IMR-90 (cell line): Measurements from ENCODE around the gene ZSWIM3. TPM values are rescaled to one million over a fixed set of nuclear protein-coding genes. Genes with fewer than 3 reads are reported as not detected.

ENCODE experiments used
- ATAC-seq: fragments of 200-7000 bp; cut with Tn5 transposase; 2 replicates; pipeline ENCODE4 v1.9.1; 2020; ENCODE audit warnings: low read depth, mild to moderate bottlenecking, moderate library complexity
- BruUV-seq: library from RNA; stranded (reverse); fragments of 400-500 nt; replicated peaks from 2 replicates; lab custom pipeline; 2021; lab: Mats Ljungman, UMichigan
- CTCF ChIA-PET: fragments of 300-600 bp; formaldehyde crosslinking; extraction: SDS; loops from one replicate; lab custom pipeline; 2021; ENCODE audit warnings: antibody characterized with exemption; lab: Yijun Ruan, JAX
- POLR2A ChIA-PET: fragments of 300-600 bp; sonication (Branson Sonifier 250); formaldehyde crosslinking; loops from one replicate; lab custom pipeline; 2022; ENCODE audit warnings: antibody characterized with exemption; ENCODE audit not compliant: unreplicated experiment; lab: Charles Lee
- DNase-seq: peaks from one replicate; pipeline ENCODE4 v3.0.0; 2013
- H2AFZ ChIP-seq: replicated peaks from 2 replicates; pipeline ENCODE3; 2013; ENCODE audit warnings: low read length, mild to moderate bottlenecking; ENCODE audit not compliant: poor library complexity
- H2AK5ac ChIP-seq: 2 replicates; pipeline ENCODE4 v1.6.1; 2013; ENCODE audit warnings: low read depth, low read length, inconsistent platforms
- H2AK9ac ChIP-seq: replicated peaks from 2 replicates; pipeline ENCODE3; 2013; ENCODE audit warnings: mild to moderate bottlenecking, low read depth, low read length, moderate library complexity; ENCODE audit not compliant: poor library complexity
- H2BK120ac ChIP-seq: 2 replicates; pipeline ENCODE4 v1.6.1; 2013; ENCODE audit warnings: low read depth, low read length, inconsistent platforms
- H2BK15ac ChIP-seq: 3 replicates; pipeline ENCODE4 v1.6.1; 2013; ENCODE audit warnings: low read depth, low read length, inconsistent platforms
- H2BK20ac ChIP-seq: 2 replicates; pipeline ENCODE4 v1.6.1; 2013; ENCODE audit warnings: low read depth, mild to moderate bottlenecking, inconsistent platforms, low read length, moderate library complexity
- H2BK5ac ChIP-seq: 2 replicates; pipeline ENCODE4 v1.6.1; 2013; ENCODE audit warnings: mild to moderate bottlenecking, low read depth, low read length, inconsistent platforms; ENCODE audit not compliant: poor library complexity, severe bottlenecking
- H3K14ac ChIP-seq: replicated peaks from 2 replicates; pipeline ENCODE4 v1.6.1; 2013; ENCODE audit warnings: low read depth, low read length, inconsistent platforms
- H3K18ac ChIP-seq: 2 replicates; pipeline ENCODE4 v1.6.1; 2013; ENCODE audit warnings: low read depth, low read length, control low read depth
- H3K23ac ChIP-seq: 2 replicates; pipeline ENCODE4 v1.6.1; 2013; ENCODE audit warnings: low read depth, low read length, inconsistent platforms
- H3K27ac ChIP-seq: 2 replicates; pipeline ENCODE4 v1.5.1; 2013; ENCODE audit warnings: mild to moderate bottlenecking, control low read depth, low read length; ENCODE audit not compliant: insufficient read depth
- H3K27me3 ChIP-seq: 2 replicates; pipeline ENCODE4 v1.6.1; 2013; ENCODE audit warnings: low read length; ENCODE audit not compliant: control insufficient read depth, insufficient read depth
- H3K36me3 ChIP-seq: 2 replicates; pipeline ENCODE4 v1.6.1; 2013; ENCODE audit warnings: low read length, mixed read lengths; ENCODE audit not compliant: control insufficient read depth, insufficient read depth
- H3K4ac ChIP-seq: 2 replicates; pipeline ENCODE4 v1.6.1; 2013; ENCODE audit warnings: low read depth, low read length, inconsistent platforms
- H3K4me1 ChIP-seq: 2 replicates; pipeline ENCODE4 v1.6.1; 2013; ENCODE audit warnings: low read length, mixed read lengths; ENCODE audit not compliant: control insufficient read depth, insufficient read depth
- H3K4me2 ChIP-seq: 2 replicates; pipeline ENCODE4 v1.6.1; 2013; ENCODE audit warnings: low read depth, mild to moderate bottlenecking, control low read depth, low read length, moderate library complexity
- H3K4me3 ChIP-seq: 2 replicates; pipeline ENCODE4 v1.5.1; 2013; ENCODE audit warnings: low read depth, mild to moderate bottlenecking, control low read depth, low read length, moderate library complexity; ENCODE audit not compliant: insufficient read depth
- H3K56ac ChIP-seq: 2 replicates; pipeline ENCODE4 v1.6.1; 2013; ENCODE audit warnings: low read length, inconsistent platforms; ENCODE audit not compliant: insufficient read depth; ENCODE audit errors: extremely low read depth
- H3K79me1 ChIP-seq, 2 experiments: 2 replicates each; pipeline ENCODE4 v1.6.1; 2013; ENCODE audit warnings: low read length in 2 of 2, inconsistent platforms in 1 of 2, low read depth in 1 of 2
- H3K9ac ChIP-seq: 2 replicates; pipeline ENCODE4 v1.6.1; 2013; ENCODE audit warnings: low read depth, low read length, control low read depth
- H3K9me1 ChIP-seq: 2 replicates; pipeline ENCODE4 v1.6.1; 2013; ENCODE audit warnings: low read length, inconsistent platforms; ENCODE audit not compliant: insufficient read depth
- H3K9me3 ChIP-seq: 2 replicates; pipeline ENCODE4 v1.6.1; 2013; ENCODE audit warnings: low read length; ENCODE audit not compliant: control insufficient read depth, insufficient read depth
- H4K20me1 ChIP-seq: 2 replicates; pipeline ENCODE4 v1.6.1; 2013; ENCODE audit warnings: low read length, inconsistent platforms; ENCODE audit not compliant: insufficient read depth
- H4K5ac ChIP-seq: 2 replicates; pipeline ENCODE4 v1.6.1; 2013; ENCODE audit warnings: mild to moderate bottlenecking, low read depth, low read length, control low read depth
- H4K8ac ChIP-seq, 2 experiments: 2 replicates each; pipeline ENCODE4 v1.6.1; 2013; ENCODE audit warnings: low read depth in 2 of 2, low read length in 2 of 2, control low read depth in 1 of 2, inconsistent platforms in 1 of 2
- H4K91ac ChIP-seq: 2 replicates; pipeline ENCODE4 v1.6.1; 2013; ENCODE audit warnings: low read depth, low read length, inconsistent platforms; ENCODE audit not compliant: insufficient read depth
- FOS ChIP-seq: fragments of 150-350 bp; IDR thresholded peaks from 2 replicates; pipeline ENCODE4 v1.6.1; 2016; ENCODE audit warnings: low read depth, low read length
- MAFK ChIP-seq: IDR thresholded peaks from 2 replicates; pipeline ENCODE4 v1.6.1; 2012; ENCODE audit warnings: low read depth, low read length, improper control_type of control experiment
- MXI1 ChIP-seq: IDR thresholded peaks from 2 replicates; pipeline ENCODE4 v1.6.1; 2012; ENCODE audit warnings: low read depth, mild to moderate bottlenecking, low read length, moderate library complexity, borderline replicate concordance
- USF2 ChIP-seq: fragments of 150-350 bp; IDR thresholded peaks from 2 replicates; pipeline ENCODE4 v1.6.1; 2017; ENCODE audit warnings: mild to moderate bottlenecking, antibody characterized with exemption, low read length, low read depth
- WGBS, 2 experiments: methylation state at CpG; one replicate each; pipeline versions ENCODE4 v1.1.5 to v1.1.7; 2013; ENCODE audit warnings: missing lambda C conversion rate in 2 of 2; ENCODE audit not compliant: insufficient read length in 1 of 2; ENCODE audit errors: extremely low coverage in 2 of 2; 5-methylcytosine and 5-hydroxymethylcytosine counted together
- dilution Hi-C: fragments of 300-500 bp; cut with HindIII; formaldehyde crosslinking; loops from one replicate; pipeline ENCODE4 v1.14.3; 2018; ENCODE audit warnings: low sequenced_read_pairs; ENCODE audit not compliant: unreplicated experiment
- in situ Hi-C: fragments of 300-500 bp; cut with MboI; formaldehyde crosslinking; loops from 3 replicates; pipeline ENCODE4 v1.14.3; 2019; ENCODE audit warnings: low sequenced_read_pairs, inconsistent platforms, mixed read lengths
- intact Hi-C: fragments of 100-400 bp; cut with micrococcal nuclease; formaldehyde crosslinking; loops from 2 replicates; pipeline ENCODE4 v1.10.0; 2022
- polyA plus RNA-seq, 3 experiments: library from polyadenylated mRNA; depleted of rRNA; stranded (reverse); fragments of >200 nt; gene quantifications; 2 replicates each; pipeline ENCODE4 v1.2.3, GENCODE V29; 2012; ENCODE audit warnings: low replicate concordance in 1 of 3
- total RNA-seq: library from RNA; depleted of rRNA; stranded (reverse); fragments of >200 nt; gene quantifications from 2 replicates; pipeline ENCODE4 v1.2.3, GENCODE V29; 2012

Gene ZSWIM3
- total and polyA plus RNA-seq, 2 of the 4 experiments (the other 2 are of a cell fraction), result 3.3 to 8.6 TPM

GRCh38 chr20:45924391-45925261 lies 67.2 kb downstream of the ZSWIM3 start:
- dilution Hi-C loops, result no loop called here
- Histone ChIP-seq H4K8ac (peak overlapping the region in 1 of 2 experiments; percentile 84; a peak in 2 of 4 replicates), H3K9ac (no peak overlapping the region), H3K9me1 (no peaks in the 10 kb centered on the region; the same call in 1 of the 2 replicates), H2AK5ac (no peak overlapping the region), H2AFZ (no peak overlapping the region), H3K9me3 (no peaks in the 10 kb centered on the region), H3K56ac (no peak overlapping the region), H3K4ac (0 out of 2 replicates have a peak overlapping the region, but pooled peaks have one; percentile 46), H3K4me3 (no peak overlapping the region), H3K27ac (peak overlapping the region; percentile 2; the same call in 1 of the 2 replicates), H3K36me3 (no peaks in the 10 kb centered on the region), H4K5ac (no peak overlapping the region), H3K27me3 (no peaks in the 10 kb centered on the region), H3K4me1 (peaks cover 23% of the 10 kb centered on the region), H2BK15ac (no peak overlapping the region), H3K23ac (peak overlapping the region; percentile 6; the same call in 1 of the 2 replicates), H3K18ac (peak overlapping the region; percentile 1; the same call in 1 of the 2 replicates), H3K4me2 (peak overlapping the region; percentile 17), H2AK9ac (no peak overlapping the region), H2BK20ac (no peak overlapping the region), H2BK120ac (no peak overlapping the region), H3K14ac (no peak overlapping the region; the same call in 1 of the 2 replicates), H3K79me1 (peaks cover 0 to 3% of the 10 kb centered on the region in 2 experiments; a peak in 2 of 4 replicates), H2BK5ac (no peak overlapping the region), H4K20me1 (no peaks in the 10 kb centered on the region; the same call in 1 of the 2 replicates), H4K91ac (no peak overlapping the region)
- ATAC-seq, result peak; percentile 30
- CTCF ChIA-PET, result interaction anchor here (0.5 kb wide), 1 partner anchor 1233 kb away, joined by 3 read pairs; no protein-coding TSS in a partner anchor
- WGBS, 2 experiments, result 83% methylated on average over 5 of the region's 21 CpGs; no CpG with 5 or more reads in 1 of the 2 experiments
- POLR2A ChIA-PET, result interaction anchor here (0.6 kb wide), 1 partner anchor 34 kb away, joined by 8 read pairs; the partner anchor contains the start of genes CTSA and NEURL2
- peak; percentile 61 for DNase-seq
- intact Hi-C loops, result no loop called here
- no TSS peak for BruUV-seq
- TF ChIP-seq MXI1, result no peak
- no peak for TF ChIP-seq FOS
- TF ChIP-seq USF2, result no peak
- peak; percentile 92 for TF ChIP-seq MAFK
- in situ Hi-C loops, result loop anchor here (25.0 kb wide), 1 partner anchor 587 kb away; the partner anchor contains the start of gene SDC4
